ENCODE data around the gene SMIM36.

- TF ChIP-seq EZH2 (IDR thresholded peaks at IDR 0.05) (no peak), POLR2AphosphoS5 (IDR thresholded peaks at IDR 0.05; ENCODE audit: borderline replicate concordance, low read depth, low read length) (no peak), FOXP2 (optimal IDR thresholded peaks at IDR 0.05; ENCODE audit: control extremely low read depth, extremely low read length, insufficient read depth) (no peak)
Measured at GRCh38 chr17:55430541-55431288, 80.5 kb downstream of the SMIM36 start.
